Transverse colon (tissue), 4 donors: ENCODE data around the gene SPIB. TPM values are rescaled to one million over a fixed set of nuclear protein-coding genes. Genes with fewer than 3 reads are reported as not detected.

Source experiments
- DNase-seq: peaks from one replicate; pipeline ENCODE4 v3.0.0-alpha.2; 2019
- H3K27ac ChIP-seq, 4 donors: fragments of 200-600 bp; sonication (generic); 2 replicates each; pipeline ENCODE4 v1.5.1; 2016 to 2018; ENCODE audit warnings: inconsistent platforms in 4 of 4
- H3K27me3 ChIP-seq: fragments of 200-600 bp; sonication (generic); 2 replicates; pipeline ENCODE4 v1.5.1; 2017; ENCODE audit warnings: inconsistent platforms
- H3K36me3 ChIP-seq, 4 donors: fragments of 200-600 bp; sonication (generic); 2 replicates each; pipeline ENCODE4 v1.5.1; 2017 to 2019; ENCODE audit warnings: inconsistent platforms in 4 of 4
- H3K4me1 ChIP-seq, 4 donors: fragments of 200-600 bp; sonication (generic); 2 replicates each; pipeline ENCODE4 v1.5.1; 2017 to 2020; ENCODE audit warnings: inconsistent platforms in 4 of 4
- H3K4me3 ChIP-seq, 4 donors: fragments of 200-600 bp; sonication (generic); 1 replicate in 1 of 4; 2 replicates in 3 of 4; pipeline versions ENCODE4 v1.5.1 to v1.6.1; 2017 to 2019; ENCODE audit warnings: inconsistent platforms in 4 of 4
- H3K9me3 ChIP-seq, 2 donors: fragments of 200-600 bp; sonication (generic); 2 replicates each; pipeline ENCODE4 v1.5.1; 2017 to 2019; ENCODE audit warnings: inconsistent platforms in 2 of 2
- EP300 ChIP-seq: sonication (generic); formaldehyde crosslinking; IDR thresholded peaks from one replicate; pipeline ENCODE4 v1.6.1; 2017; ENCODE audit warnings: antibody characterized with exemption, low read depth
- POLR2A ChIP-seq: fragments of 450-650 bp; IDR thresholded peaks from one replicate; pipeline ENCODE4 v1.6.1; 2016; ENCODE audit warnings: antibody characterized with exemption, mild to moderate bottlenecking, moderate library complexity
- POLR2AphosphoS5 ChIP-seq, 3 donors: sonication (generic); formaldehyde crosslinking; IDR thresholded peaks; one replicate each; pipeline ENCODE4 v1.6.1; 2016; ENCODE audit warnings: antibody characterized with exemption in 3 of 3
- WGBS, 2 donors: methylation state at CpG; one replicate each; pipeline ENCODE4 v1.1.5; 2018; ENCODE audit warnings: low coverage in 1 of 2; 5-methylcytosine and 5-hydroxymethylcytosine counted together
- in situ Hi-C, 4 donors: fragments of 200-750 bp; cut with MboI; loops; one replicate each; pipeline versions ENCODE4 v1.15.0 to v1.15.1; 2017; ENCODE audit warnings: low sequenced_read_pairs in 3 of 4, low pct_ligation_motif_present in 1 of 4, low pct_unique_long_range_greater_than_20kb in 1 of 4
- intact Hi-C: fragments of 100-400 bp; cut with DNase I; formaldehyde crosslinking; loops from one replicate; pipeline ENCODE4 v1.15.1; 2023; ENCODE audit warnings: low total_unique reads
- total RNA-seq, 4 donors: library from RNA; depleted of rRNA; stranded (reverse); fragments of >200 nt; gene quantifications; one replicate each; pipeline ENCODE4 v1.1.0, GENCODE V29; 2016
- TF ChIP-seq, protein P1 (sequence below), 5 experiments: fragments of 200-600 bp in 3 of 5; fragments of 450-650 bp in 2 of 5; sonication (generic) in 3 of 5; IDR thresholded peaks; 1 replicate in 2 of 5; 2 replicates in 3 of 5; pipeline ENCODE4 v1.5.1; 2016 to 2017; ENCODE audit warnings: antibody characterized with exemption in 5 of 5, inconsistent platforms in 3 of 5, mild to moderate bottlenecking in 2 of 5, moderate library complexity in 1 of 5

Gene SPIB
- total RNA-seq, 4 donors from 2014 or later, result 45.7 to 56.8 (median 51.7) TPM

GRCh38 chr19:50399368-50399745 is 19.4 kb upstream of the SPIB start:
- intact Hi-C loops (no loop called here), in situ Hi-C loops (no loop called here)
- WGBS, 2 donors, result 95% methylated on average over 10 of the region's 10 CpGs; no CpG with 5 or more reads in 1 of the 2 donors
- no peaks in the 10 kb centered on the region for H3K27me3 ChIP-seq
- H3K27ac ChIP-seq, result no peak overlapping the region
- no peaks in the 10 kb centered on the region for H3K4me1 ChIP-seq
- DNase-seq, result no peak
- no peak for TF ChIP-seq EP300
- TF ChIP-seq, protein P1, sequence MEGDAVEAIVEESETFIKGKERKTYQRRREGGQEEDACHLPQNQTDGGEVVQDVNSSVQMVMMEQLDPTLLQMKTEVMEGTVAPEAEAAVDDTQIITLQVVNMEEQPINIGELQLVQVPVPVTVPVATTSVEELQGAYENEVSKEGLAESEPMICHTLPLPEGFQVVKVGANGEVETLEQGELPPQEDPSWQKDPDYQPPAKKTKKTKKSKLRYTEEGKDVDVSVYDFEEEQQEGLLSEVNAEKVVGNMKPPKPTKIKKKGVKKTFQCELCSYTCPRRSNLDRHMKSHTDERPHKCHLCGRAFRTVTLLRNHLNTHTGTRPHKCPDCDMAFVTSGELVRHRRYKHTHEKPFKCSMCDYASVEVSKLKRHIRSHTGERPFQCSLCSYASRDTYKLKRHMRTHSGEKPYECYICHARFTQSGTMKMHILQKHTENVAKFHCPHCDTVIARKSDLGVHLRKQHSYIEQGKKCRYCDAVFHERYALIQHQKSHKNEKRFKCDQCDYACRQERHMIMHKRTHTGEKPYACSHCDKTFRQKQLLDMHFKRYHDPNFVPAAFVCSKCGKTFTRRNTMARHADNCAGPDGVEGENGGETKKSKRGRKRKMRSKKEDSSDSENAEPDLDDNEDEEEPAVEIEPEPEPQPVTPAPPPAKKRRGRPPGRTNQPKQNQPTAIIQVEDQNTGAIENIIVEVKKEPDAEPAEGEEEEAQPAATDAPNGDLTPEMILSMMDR (IDR thresholded peaks at IDR 0.05), result no peak
- TF ChIP-seq POLR2A, result no peak
- H3K9me3 ChIP-seq, result no peaks in the 10 kb centered on the region
- no peak overlapping the region for H3K4me3 ChIP-seq
- no peaks in the 10 kb centered on the region for H3K36me3 ChIP-seq

- DNase-seq, result no peak
- intact Hi-C loops (no loop called here), in situ Hi-C loops (no loop called here)
- Histone ChIP-seq H3K9me3 (no peaks in the 10 kb centered on the region), H3K27me3 (no peaks in the 10 kb centered on the region), H3K27ac (no peak overlapping the region), H3K4me1 (no peaks in the 10 kb centered on the region), H3K36me3 (no peaks in the 10 kb centered on the region), H3K4me3 (no peak overlapping the region)
- no peak for TF ChIP-seq POLR2A
- WGBS, 2 donors, result 94% methylated on average over 48 of the region's 48 CpGs; no CpG with 5 or more reads in 1 of the 2 donors
Measured at GRCh38 chr19:50401605-50402450, 16.9 kb upstream of the SPIB start.

- intact Hi-C loops, result loop anchor here (1.0 kb wide), 1 partner anchor 20 kb away; no protein-coding TSS in a partner anchor
- H3K9me3 ChIP-seq, result no peaks in the 10 kb centered on the region
- H3K36me3 ChIP-seq, result no peaks in the 10 kb centered on the region
- H3K27me3 ChIP-seq, result no peaks in the 10 kb centered on the region
- TF ChIP-seq POLR2AphosphoS5 (IDR thresholded peaks at IDR 0.05), result no peak
- TF ChIP-seq POLR2A, result no peak
- TF ChIP-seq, protein P1 (IDR thresholded peaks at IDR 0.05), result no peak
- TF ChIP-seq EP300, result no peak
- H3K4me1 ChIP-seq, result no peaks in the 10 kb centered on the region
- H3K27ac ChIP-seq, result no peak overlapping the region
- no peak for DNase-seq
- no peak overlapping the region for H3K4me3 ChIP-seq
- in situ Hi-C loops, result no loop called here
- 94% methylated on average over 38 of the region's 41 CpGs; no CpG with 5 or more reads in 1 of the 2 donors for WGBS, 2 donors
Measured at GRCh38 chr19:50402544-50403301, 16.0 kb upstream of the SPIB start.

GRCh38 chr19:50406156-50406820 is 12.4 kb upstream of the SPIB start:
- 75 to 94% methylated on average over 5 to 22 of the region's 22 CpGs for WGBS, 2 donors
- H3K36me3 ChIP-seq, result no peaks in the 10 kb centered on the region
- no peak overlapping the region for H3K4me3 ChIP-seq
- H3K27ac ChIP-seq, result no peak overlapping the region
- TF ChIP-seq POLR2A (no peak), EP300 (no peak), POLR2AphosphoS5 (IDR thresholded peaks at IDR 0.05) (no peak)
- TF ChIP-seq, protein P1 (IDR thresholded peaks at IDR 0.05), result no peak
- H3K4me1 ChIP-seq, result peaks cover 0 to 13% (median 7%) of the 10 kb centered on the region in 4 donors
- intact Hi-C loops (no loop called here), in situ Hi-C loops (no loop called here)
- H3K9me3 ChIP-seq, result no peaks in the 10 kb centered on the region
- H3K27me3 ChIP-seq, result no peaks in the 10 kb centered on the region
- no peak for DNase-seq
